Measurements from ENCODE around the gene SELENOW. TPM values are rescaled to one million over a fixed set of nuclear protein-coding genes. Genes with fewer than 3 reads are reported as not detected.

SELENOW gene
- total and polyA plus RNA-seq, 2 donors (not counting 1 experiment from before 2014, with no cell fraction given) = 47.7 to 73.7 TPM

DNA sequence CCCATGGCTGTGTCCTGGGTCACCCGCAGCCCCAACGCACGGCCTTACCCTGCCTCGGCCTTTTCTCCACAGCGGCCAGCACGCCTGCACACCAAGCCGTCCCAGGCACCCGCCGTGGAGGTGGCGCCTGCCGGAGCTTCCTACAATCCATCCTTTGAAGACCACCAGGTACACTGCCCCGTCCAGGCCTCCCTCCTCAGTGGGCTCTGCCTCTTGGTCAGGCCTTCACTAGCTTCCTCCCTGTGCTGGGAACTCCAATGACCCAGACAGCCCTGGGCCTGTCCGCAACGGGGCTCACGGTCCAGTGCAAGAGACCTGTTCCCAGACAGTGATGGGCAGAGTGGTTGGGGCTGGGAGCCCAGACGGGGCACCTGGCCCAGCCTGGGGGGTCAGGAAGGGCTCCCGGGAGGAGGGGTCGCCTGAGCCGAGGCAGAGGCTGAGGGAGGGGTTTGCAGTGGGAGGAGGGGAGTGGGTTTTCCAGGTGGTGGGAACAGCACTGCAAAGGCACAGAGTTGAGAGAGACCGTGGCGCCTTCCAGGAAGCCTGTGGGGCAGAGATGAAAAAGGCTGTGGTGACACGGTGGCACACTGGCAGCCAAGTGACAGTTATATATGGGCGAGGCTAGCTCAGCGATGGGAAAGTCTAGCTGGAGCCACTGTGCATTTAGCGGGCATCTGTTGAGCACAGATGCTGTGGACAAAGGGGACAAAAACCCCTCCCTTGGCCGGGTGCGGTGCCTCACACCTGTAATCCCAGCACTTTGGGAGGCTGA is 25.9 kb upstream of the SELENOW start:
- Histone ChIP-seq H3K4me3 (ENCODE audit: control extremely low read depth in 1 of 5, extremely low read depth in 1 of 5, insufficient read depth in 1 of 5, low read depth in 2 of 5, low read length in 4 of 5) (no peak overlapping the region), H3K4me1 (ENCODE audit: control insufficient read depth in 2 of 2, insufficient read depth in 2 of 2, low read length in 2 of 2) (peaks cover 5 to 19% of the 10 kb centered on the region in 2 donors), H3K27me3 (replicated peaks in 1 of 4; ENCODE audit: control extremely low read depth in 1 of 4, control insufficient read depth in 3 of 4, insufficient read depth in 4 of 4, low read length in 3 of 4) (no peaks in the 10 kb centered on the region), H3K27ac (ENCODE audit: low read length in 2 of 2) (no peak overlapping the region), H3K9ac (ENCODE audit: low read length) (no peak overlapping the region), H2AFZ (ENCODE audit: insufficient read depth, low read depth, low read length, poor library complexity, severe bottlenecking) (no peak overlapping the region), H3K4me2 (replicated peaks; ENCODE audit: low read depth, low read length, poor library complexity, severe bottlenecking) (no peak overlapping the region), H4K20me1 (ENCODE audit: control insufficient read depth, insufficient read depth, low read length, poor library complexity, severe bottlenecking) (peaks cover 84% of the 10 kb centered on the region), H3K36me3 (replicated peaks in 1 of 2; ENCODE audit: control extremely low read depth in 1 of 2, control insufficient read depth in 1 of 2, extremely low read depth in 1 of 2, insufficient read depth in 2 of 2, low read length in 1 of 2) (peaks cover 0 to 89% of the 10 kb centered on the region in 2 experiments), H3K9me3 (ENCODE audit: control extremely low read depth in 1 of 3, control insufficient read depth in 2 of 3, insufficient read depth in 1 of 3, low read length in 2 of 3) (peaks cover 0 to 4% (median 0%) of the 10 kb centered on the region in 3 donors), H3K79me2 (ENCODE audit: control insufficient read depth, insufficient read depth, low read length) (peaks cover 23% of the 10 kb centered on the region)
- ChIA-PET POLR2A (no interaction called here), CTCF (no interaction called here)
- H3K27me3 Mint-ChIP-seq = no peaks in the 10 kb centered on the region
- ATAC-seq (ENCODE audit: low read depth) = no peak
- WGBS (ENCODE audit: insufficient coverage) = 79% methylated on average over 27 of the region's 27 CpGs
- TF ChIP-seq, protein P1, sequence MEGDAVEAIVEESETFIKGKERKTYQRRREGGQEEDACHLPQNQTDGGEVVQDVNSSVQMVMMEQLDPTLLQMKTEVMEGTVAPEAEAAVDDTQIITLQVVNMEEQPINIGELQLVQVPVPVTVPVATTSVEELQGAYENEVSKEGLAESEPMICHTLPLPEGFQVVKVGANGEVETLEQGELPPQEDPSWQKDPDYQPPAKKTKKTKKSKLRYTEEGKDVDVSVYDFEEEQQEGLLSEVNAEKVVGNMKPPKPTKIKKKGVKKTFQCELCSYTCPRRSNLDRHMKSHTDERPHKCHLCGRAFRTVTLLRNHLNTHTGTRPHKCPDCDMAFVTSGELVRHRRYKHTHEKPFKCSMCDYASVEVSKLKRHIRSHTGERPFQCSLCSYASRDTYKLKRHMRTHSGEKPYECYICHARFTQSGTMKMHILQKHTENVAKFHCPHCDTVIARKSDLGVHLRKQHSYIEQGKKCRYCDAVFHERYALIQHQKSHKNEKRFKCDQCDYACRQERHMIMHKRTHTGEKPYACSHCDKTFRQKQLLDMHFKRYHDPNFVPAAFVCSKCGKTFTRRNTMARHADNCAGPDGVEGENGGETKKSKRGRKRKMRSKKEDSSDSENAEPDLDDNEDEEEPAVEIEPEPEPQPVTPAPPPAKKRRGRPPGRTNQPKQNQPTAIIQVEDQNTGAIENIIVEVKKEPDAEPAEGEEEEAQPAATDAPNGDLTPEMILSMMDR (IDR thresholded peaks at IDR 0.05) = no peak
- no peak for TF ChIP-seq EZH2 (IDR thresholded peaks at IDR 0.05; ENCODE audit: borderline replicate concordance, insufficient read depth, low read depth, low read length, poor library complexity, severe bottlenecking)
- no peak overlapping the region for H3K4me3 Mint-ChIP-seq
- peaks cover 12% of the 10 kb centered on the region for H3K4me1 Mint-ChIP-seq
- H3K27ac Mint-ChIP-seq = no peak overlapping the region
- peak; percentile 15 for DNase-seq
- intact Hi-C loops (cut with micrococcal nuclease) = no loop called here
- no peaks in the 10 kb centered on the region for H3K9me3 Mint-ChIP-seq (ENCODE audit: insufficient read depth)
